Spleen (tissue), 7 donors: ENCODE results near the gene MPO.

Experiments
- CTCF ChIP-seq, 11 experiments: fragments of 200-600 bp in 7 of 11; fragments of 450-650 bp in 4 of 11; sonication (generic) in 4 of 11; IDR thresholded peaks in 8 of 11; conservative IDR thresholded peaks in 3 of 11; 1 replicate in 7 of 11; 2 replicates in 4 of 11; pipeline versions ENCODE4 v1.4.0 to v1.8.0; 2016 to 2021; ENCODE audit warnings: antibody characterized with exemption in 11 of 11, inconsistent platforms in 4 of 11, mild to moderate bottlenecking in 1 of 11
- POLR2AphosphoS5 ChIP-seq, 3 donors: sonication (generic); formaldehyde crosslinking; IDR thresholded peaks; one replicate each; pipeline ENCODE4 v1.5.1; 2017; ENCODE audit warnings: antibody characterized with exemption in 3 of 3
- donor health status: DM: no; HTN: no; CAD: no; lungs with moderate emphysema.
- donor health status: DM: no; HTN: no; CAD: no.
- donor health status: DM: no; HTN: no; CAD: no.

DNA sequence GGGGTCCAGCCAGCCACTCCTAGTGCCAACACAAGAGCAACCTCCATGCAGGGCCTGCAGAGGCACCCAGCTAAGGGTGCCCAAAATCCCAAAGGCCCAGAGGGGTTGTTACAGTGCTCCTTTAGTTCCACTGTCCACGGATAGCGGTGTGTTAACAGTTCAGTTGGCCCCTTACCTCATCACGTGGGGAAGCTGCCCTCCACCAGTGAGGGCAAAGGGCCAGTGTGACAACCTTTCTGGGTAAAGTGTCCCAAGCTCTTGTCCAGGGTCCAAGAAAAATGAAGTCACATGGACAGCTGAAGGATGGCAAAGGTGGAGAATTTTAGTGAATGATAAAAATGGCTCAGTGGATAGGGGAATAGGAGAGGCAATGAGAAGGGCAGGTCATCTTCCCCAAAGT lies 53.0 kb downstream of the MPO start:
- TF ChIP-seq CTCF (IDR thresholded peaks at IDR 0.05 in 8 of 11, conservative IDR thresholded peaks at IDR 0.05 in 3 of 11) (no peak), POLR2AphosphoS5 (IDR thresholded peaks at IDR 0.05) (no peak)
